ENCODE measurements around the gene WDR33. TPM values are rescaled to one million over a fixed set of nuclear protein-coding genes. Genes with fewer than 3 reads are reported as not detected.

Gene WDR33
- total RNA-seq, 1 experiment from 2014 or later: 87.1 TPM

- ChIA-PET CTCF (no interaction called here), POLR2A (ENCODE audit: low non-redundant PET) (no interaction called here)
- H3K36me3 ChIP-seq (ENCODE audit: insufficient read depth, low read length, poor library complexity, severe bottlenecking): no peaks in the 10 kb centered on the region
- no peaks in the 10 kb centered on the region for H3K27me3 ChIP-seq (replicated peaks; ENCODE audit: insufficient read depth, low read depth, low read length, poor library complexity)
- H3K4me1 ChIP-seq (ENCODE audit: insufficient read depth, low read length, poor library complexity, severe bottlenecking): no peaks in the 10 kb centered on the region
- intact Hi-C loops (cut with micrococcal nuclease; ENCODE audit: unreplicated experiment): no loop called here
- no peak for DNase-seq (ENCODE audit: low spot score)
- H3K9me3 ChIP-seq (ENCODE audit: low read depth, low read length, poor library complexity, severe bottlenecking): no peaks in the 10 kb centered on the region
- TF ChIP-seq CTCF (conservative IDR thresholded peaks at IDR 0.05; ENCODE audit: low read depth, low read length): no peak
- H3K4me3 ChIP-seq (ENCODE audit: low read depth, low read length, poor library complexity, severe bottlenecking): no peak overlapping the region
- no TSS peak for BruUV-seq (replicated peaks)
- H3K27ac ChIP-seq (ENCODE audit: low read depth, low read length, poor library complexity, severe bottlenecking): no peak overlapping the region
These were observed 18.2 kb downstream of the WDR33 start for GRCh38 chr2:127792805-127793204.

- ChIA-PET POLR2A (ENCODE audit: low non-redundant PET) (no interaction called here), CTCF (no interaction called here)
- Histone ChIP-seq H3K27me3 (replicated peaks; ENCODE audit: insufficient read depth, low read depth, low read length, poor library complexity) (no peaks in the 10 kb centered on the region), H3K4me3 (ENCODE audit: low read depth, low read length, poor library complexity, severe bottlenecking) (no peak overlapping the region), H3K9me3 (ENCODE audit: low read depth, low read length, poor library complexity, severe bottlenecking) (no peaks in the 10 kb centered on the region), H3K4me1 (ENCODE audit: insufficient read depth, low read length, poor library complexity, severe bottlenecking) (no peaks in the 10 kb centered on the region), H3K36me3 (ENCODE audit: insufficient read depth, low read length, poor library complexity, severe bottlenecking) (no peaks in the 10 kb centered on the region), H3K27ac (ENCODE audit: low read depth, low read length, poor library complexity, severe bottlenecking) (no peak overlapping the region)
- intact Hi-C loops (cut with micrococcal nuclease; ENCODE audit: unreplicated experiment): no loop called here
- DNase-seq (ENCODE audit: low spot score): no peak
- BruUV-seq (replicated peaks): TSS peak; percentile 26
- TF ChIP-seq EZH2 (IDR thresholded peaks at IDR 0.05; ENCODE audit: borderline replicate concordance, low read depth, low read length, poor library complexity, severe bottlenecking): no peak
- TF ChIP-seq CTCF (conservative IDR thresholded peaks at IDR 0.05; ENCODE audit: low read depth, low read length): no peak
These were observed 20.1 kb downstream of the WDR33 start for GRCh38 chr2:127790694-127791529.

- no peaks in the 10 kb centered on the region for H3K9me3 ChIP-seq (ENCODE audit: low read depth, low read length, poor library complexity, severe bottlenecking)
- no peaks in the 10 kb centered on the region for H3K4me1 ChIP-seq (ENCODE audit: insufficient read depth, low read length, poor library complexity, severe bottlenecking)
- no peaks in the 10 kb centered on the region for H3K36me3 ChIP-seq (ENCODE audit: insufficient read depth, low read length, poor library complexity, severe bottlenecking)
- no peak for DNase-seq (ENCODE audit: low spot score)
- no peak overlapping the region for H3K4me3 ChIP-seq (ENCODE audit: low read depth, low read length, poor library complexity, severe bottlenecking)
- no peaks in the 10 kb centered on the region for H3K27me3 ChIP-seq (replicated peaks; ENCODE audit: insufficient read depth, low read depth, low read length, poor library complexity)
- CTCF ChIA-PET: no interaction called here
- TF ChIP-seq EZH2 (IDR thresholded peaks at IDR 0.05; ENCODE audit: borderline replicate concordance, low read depth, low read length, poor library complexity, severe bottlenecking) (no peak), CTCF (conservative IDR thresholded peaks at IDR 0.05; ENCODE audit: low read depth, low read length) (no peak)
- intact Hi-C loops (cut with micrococcal nuclease; ENCODE audit: unreplicated experiment): no loop called here
- H3K27ac ChIP-seq (ENCODE audit: low read depth, low read length, poor library complexity, severe bottlenecking): no peak overlapping the region
- POLR2A ChIA-PET (ENCODE audit: low non-redundant PET): no interaction called here
- no TSS peak for BruUV-seq (replicated peaks)
These were observed 24.7 kb downstream of the WDR33 start for GRCh38 chr2:127786048-127786809.
